Ramos (cell line): ENCODE results near the gene NR6A1.
"Not testable (repeated sequence)": the region's sequence is repeated elsewhere in the genome, so short reads cannot be mapped to it uniquely, and the experiment has no call there.

Experiments used
- in situ Hi-C: fragments of 300-500 bp; cut with MboI; formaldehyde crosslinking; loops from one replicate; pipeline ENCODE4 v1.14.3; 2022; ENCODE audit warnings: low sequenced_read_pairs; ENCODE audit not compliant: unreplicated experiment

NR6A1 gene

GRCh38 chr9:124738075-124738474, 33.0 kb downstream of the NR6A1 start:
- in situ Hi-C loops = not testable (repeated sequence)

GRCh38 chr9:124735121-124735520, 36.0 kb downstream of the NR6A1 start:
- in situ Hi-C loops = no loop called here

GRCh38 chr9:124734741-124735083, 36.4 kb downstream of the NR6A1 start:
- in situ Hi-C loops = not testable (repeated sequence)

GRCh38 chr9:124733964-124734740, 37.0 kb downstream of the NR6A1 start:
- in situ Hi-C loops = no loop called here

GRCh38 chr9:124730772-124731171, 40.3 kb downstream of the NR6A1 start:
- in situ Hi-C loops = no loop called here

GRCh38 chr9:124726886-124727285, 44.2 kb downstream of the NR6A1 start:
- in situ Hi-C loops = no loop called here

- in situ Hi-C loops = no loop called here
These were observed 46.1 kb downstream of the NR6A1 start for GRCh38 chr9:124725068-124725452.

- in situ Hi-C loops = no loop called here
These were observed 46.6 kb downstream of the NR6A1 start for GRCh38 chr9:124724415-124725067.

GRCh38 chr9:124723352-124723751, 47.8 kb downstream of the NR6A1 start:
- in situ Hi-C loops = no loop called here

GRCh38 chr9:124721109-124721906, 49.8 kb downstream of the NR6A1 start:
- in situ Hi-C loops = no loop called here

GRCh38 chr9:124720429-124721108, 50.5 kb downstream of the NR6A1 start:
- in situ Hi-C loops = no loop called here

- in situ Hi-C loops = no loop called here
These were observed 52.2 kb downstream of the NR6A1 start for GRCh38 chr9:124718928-124719327.

- in situ Hi-C loops = no loop called here
These were observed 53.5 kb downstream of the NR6A1 start for GRCh38 chr9:124717597-124717996.

- in situ Hi-C loops = no loop called here
These were observed 54.3 kb downstream of the NR6A1 start for GRCh38 chr9:124716808-124717207.

GRCh38 chr9:124710766-124711165, 60.3 kb downstream of the NR6A1 start:
- in situ Hi-C loops = loop anchor here (5.0 kb wide), 1 partner anchor 93 kb away; no protein-coding TSS in a partner anchor

GRCh38 chr9:124709292-124709690, 61.8 kb downstream of the NR6A1 start:
- in situ Hi-C loops = no loop called here

GRCh38 chr9:124708633-124709291, 62.3 kb downstream of the NR6A1 start:
- in situ Hi-C loops = no loop called here

GRCh38 chr9:124708074-124708473, 63.0 kb downstream of the NR6A1 start:
- in situ Hi-C loops = no loop called here

GRCh38 chr9:124707666-124708065, 63.4 kb downstream of the NR6A1 start:
- in situ Hi-C loops = no loop called here

GRCh38 chr9:124706685-124707084, 64.4 kb downstream of the NR6A1 start:
- in situ Hi-C loops = no loop called here
